A172 (cell line): ENCODE measurements around the gene UBE4B. TPM values are rescaled to one million over a fixed set of nuclear protein-coding genes. Genes with fewer than 3 reads are reported as not detected.
"Not testable (repeated sequence)": the region's sequence is repeated elsewhere in the genome, so short reads cannot be mapped to it uniquely, and the experiment has no call there.

Experiments
- DNase-seq: peaks from one replicate; pipeline ENCODE4 v3.0.0-alpha.2; 2015; ENCODE audit warnings: low spot score
- total RNA-seq: library from RNA; depleted of rRNA; stranded (reverse); fragments of >200 nt; shearing (Covaris generic); gene quantifications from 2 replicates; pipeline ENCODE4 v1.2.3, GENCODE V29; 2014; rRNA removed

Gene UBE4B
- total RNA-seq, 1 experiment from 2014 or later, result 23.5 TPM

GRCh38 chr1:10209905-10210810 lies 177.4 kb downstream of the UBE4B start, which contains the start of gene KIF1B:
Gene KIF1B (plus strand): TSS chr1:10210570. CDS start chr1:10232329, 21,759 bp downstream.
- peak; percentile 79 for DNase-seq

DNA sequence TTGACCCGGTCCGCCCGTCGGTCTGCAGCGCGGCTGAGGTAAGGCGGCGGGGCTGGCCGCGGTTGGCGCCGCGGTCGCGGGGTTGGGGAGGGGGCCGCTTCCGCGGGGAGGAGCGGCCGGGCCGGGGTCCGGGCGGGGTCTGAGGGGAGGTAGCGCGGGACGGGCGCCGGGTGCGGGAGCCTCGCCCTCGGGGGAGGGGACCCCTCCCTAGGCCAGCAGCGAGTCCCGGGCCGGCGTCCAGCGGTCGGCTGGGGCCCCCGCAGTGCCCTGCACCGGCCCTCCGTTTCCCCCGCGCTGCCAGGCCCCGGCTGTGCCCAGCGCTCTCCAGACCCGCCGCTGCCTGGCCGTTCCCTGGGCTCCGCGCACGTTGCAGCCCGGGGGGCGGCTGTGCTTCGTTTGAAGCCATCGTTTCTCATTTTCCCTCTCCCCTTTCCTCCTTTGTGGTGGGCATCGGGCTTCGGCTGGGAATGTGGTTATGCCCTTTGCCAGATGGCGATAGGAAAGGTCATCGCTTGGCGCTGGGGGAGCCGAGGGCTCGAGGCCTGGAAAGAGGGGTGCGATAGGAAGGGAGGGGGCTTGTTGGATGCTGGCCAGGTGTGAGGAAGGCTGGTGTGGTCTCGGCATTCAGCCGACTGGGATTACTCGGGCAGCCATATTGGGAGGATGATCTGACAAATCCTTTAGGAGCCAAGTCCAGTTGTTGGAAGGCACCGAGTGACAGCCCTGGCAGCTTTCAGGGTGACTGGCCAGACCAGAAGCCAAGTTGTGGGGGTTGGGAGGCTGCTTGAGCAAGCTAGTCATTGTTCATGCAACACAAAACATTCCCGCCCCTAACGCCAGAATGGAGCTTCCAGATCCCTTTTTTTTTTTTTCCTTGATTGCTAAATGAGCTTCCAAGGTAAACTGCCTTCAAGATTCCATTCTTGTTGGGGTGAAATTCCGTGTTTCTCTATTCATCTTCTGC lies 178.4 kb downstream of the UBE4B start:
- DNase-seq, result peak; percentile 82

GRCh38 chr1:10211805-10212410 lies 179.2 kb downstream of the UBE4B start:
- DNase-seq, result peak; percentile 30

GRCh38 chr1:10212476-10212875 lies 179.7 kb downstream of the UBE4B start:
- DNase-seq, result no peak

GRCh38 chr1:10213186-10213705 lies 180.5 kb downstream of the UBE4B start:
- DNase-seq, result no peak

DNA sequence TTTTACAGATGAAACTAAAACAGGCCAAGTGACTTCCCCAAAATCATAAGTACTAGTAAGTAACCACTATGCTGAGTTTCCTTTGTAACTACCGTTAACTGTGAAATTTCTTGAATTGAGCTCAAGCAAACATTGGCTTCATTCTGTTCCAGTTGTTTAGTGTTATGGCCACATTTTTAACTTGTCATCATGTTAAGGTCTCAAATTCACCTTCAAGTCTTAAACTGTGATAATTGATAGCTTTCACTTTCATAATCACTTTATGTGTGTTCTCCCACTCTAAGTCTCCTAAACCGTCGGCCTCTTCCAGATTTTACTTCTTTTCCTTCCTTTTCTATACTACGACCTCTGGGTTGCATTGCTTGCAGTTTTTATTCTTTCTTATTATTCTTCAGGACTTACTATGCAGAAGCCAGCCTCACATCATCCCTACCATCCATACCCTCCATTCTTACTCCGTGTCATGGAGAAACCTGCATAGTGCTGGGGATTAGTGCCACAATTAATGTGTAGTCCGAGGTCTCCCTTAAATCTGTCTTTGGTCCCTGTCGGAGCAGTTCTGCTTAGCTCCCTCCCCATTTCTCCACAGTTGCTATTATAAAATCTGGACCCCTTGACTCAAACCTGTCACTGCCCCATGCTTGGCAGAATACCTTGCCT lies 183.5 kb downstream of the UBE4B start:
- no peak for DNase-seq

DNA sequence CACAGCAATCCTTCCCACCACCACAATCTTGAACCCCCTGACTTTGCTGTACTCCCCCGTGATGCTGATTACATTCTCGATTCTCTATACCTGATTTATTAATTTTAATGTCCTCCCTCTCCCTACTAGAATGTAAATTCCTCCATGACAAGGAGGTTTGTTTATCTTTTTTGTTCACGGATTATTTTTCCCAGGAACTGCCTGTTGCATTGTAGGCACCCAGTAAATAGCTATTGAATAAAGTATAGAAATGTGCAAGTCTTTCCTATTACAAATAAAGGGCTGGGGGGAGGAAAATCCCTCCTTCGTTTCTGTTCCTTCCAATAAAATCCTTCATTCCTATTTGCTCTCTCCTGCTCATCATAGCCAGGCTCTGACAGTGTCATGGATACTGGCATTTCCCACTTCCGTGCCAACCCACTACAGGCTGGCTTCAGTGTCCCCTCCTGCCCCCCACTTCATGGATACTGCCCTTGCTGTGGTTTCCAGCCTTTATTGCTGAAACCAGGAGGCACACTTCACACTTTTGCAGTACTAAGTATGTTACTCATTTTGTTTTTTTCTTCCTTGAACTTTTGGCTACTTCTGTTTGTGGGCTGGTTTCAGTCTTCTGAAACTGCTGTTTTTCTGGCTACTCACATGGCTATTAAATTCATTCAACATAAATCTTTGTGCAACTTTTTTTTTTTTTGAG lies 185.1 kb downstream of the UBE4B start:
- DNase-seq, result peak; percentile 11

GRCh38 chr1:10220200-10220599 lies 187.4 kb downstream of the UBE4B start:
- no peak for DNase-seq

DNA sequence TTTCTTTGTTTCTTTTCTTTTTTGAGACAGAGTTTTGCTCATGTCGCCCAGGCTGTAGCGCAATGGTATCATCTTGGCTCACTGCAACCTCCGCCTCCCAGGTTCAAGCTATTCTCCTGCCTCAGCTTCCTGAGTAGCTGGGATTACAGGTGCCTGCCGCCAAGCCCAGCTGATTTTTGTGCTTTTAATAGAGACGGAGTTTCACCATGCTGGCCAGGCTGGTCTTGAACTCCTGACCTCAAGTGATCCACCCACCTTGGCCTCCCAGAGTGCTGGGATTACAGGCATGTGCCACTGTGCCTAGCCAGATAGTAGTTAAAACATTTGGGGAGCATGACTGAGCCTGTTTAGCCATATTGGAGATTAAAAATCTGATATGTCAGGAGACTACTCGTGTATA lies 187.9 kb downstream of the UBE4B start:
- not testable (repeated sequence) for DNase-seq

DNA sequence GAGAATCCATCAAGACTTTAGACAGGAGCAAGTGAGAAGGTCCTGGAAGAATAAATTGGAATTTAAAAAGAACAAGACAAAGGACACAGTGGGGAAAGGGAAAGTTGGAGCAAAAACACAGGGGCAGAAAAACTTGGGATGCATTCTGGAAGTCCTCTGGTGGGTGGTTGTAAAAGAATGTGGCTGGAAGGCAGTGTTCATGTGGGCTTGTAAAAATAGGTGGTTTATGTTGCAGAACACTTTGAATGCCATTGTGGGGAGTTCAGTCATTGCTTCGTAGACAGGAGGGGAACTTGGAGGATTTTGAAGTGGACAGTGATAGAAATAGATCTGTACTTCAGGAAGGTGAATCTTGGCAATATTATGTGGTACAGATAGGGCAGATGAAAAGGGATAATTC lies 192.8 kb downstream of the UBE4B start:
- DNase-seq, result no peak

DNA sequence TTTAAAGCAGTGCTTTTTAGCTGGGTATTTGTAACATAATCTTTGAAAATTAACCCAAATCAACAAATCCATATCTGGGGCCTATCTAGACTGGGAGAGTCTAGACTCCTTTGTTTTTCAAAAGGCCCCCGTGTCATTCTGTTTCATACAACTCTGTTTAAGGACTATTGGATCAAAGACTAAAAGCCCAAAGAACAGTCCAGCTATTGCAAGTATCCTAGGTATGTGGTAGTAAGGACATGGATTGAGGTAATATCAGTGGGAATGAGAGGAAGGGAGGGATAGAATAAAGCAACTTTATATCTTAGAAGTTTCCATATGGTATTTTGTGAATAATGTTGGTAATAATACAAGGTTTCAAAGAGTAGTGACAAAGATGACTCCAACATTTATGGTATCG lies 195.8 kb downstream of the UBE4B start:
- no peak for DNase-seq

- DNase-seq, result no peak
Measured at GRCh38 chr1:10229903-10230302, 197.1 kb downstream of the UBE4B start.

Other genes starting within 250 kb of the UBE4B start
- gene CLSTN1, start 209.0 kb upstream of the UBE4B start, total RNA-seq, result 24.3 and 27.2 TPM in 2 replicates
- 8.0 and 18.0 TPM in 2 replicates for gene CTNNBIP1, start 122.7 kb upstream of the UBE4B start, total RNA-seq
- 22.1 and 27.5 TPM in 2 replicates for gene LZIC, start 89.6 kb upstream of the UBE4B start, total RNA-seq
- 3.0 and 4.4 TPM in 2 replicates for gene NMNAT1, start 89.5 kb upstream of the UBE4B start, total RNA-seq
- not detected in 2 replicates for gene RBP7, start 35.7 kb upstream of the UBE4B start, total RNA-seq
- 16.1 and 18.9 TPM in 2 replicates for gene KIF1B, start 177.6 kb downstream of the UBE4B start, total RNA-seq